Fibroblast of the conjunctiva (primary cell): Measurements from ENCODE around the gene GRP.

ENCODE experiments used
- DNase-seq: peaks from one replicate; pipeline ENCODE4 v3.0.0-alpha.2; 2010; ENCODE audit warnings: low read depth

GRP gene

DNA sequence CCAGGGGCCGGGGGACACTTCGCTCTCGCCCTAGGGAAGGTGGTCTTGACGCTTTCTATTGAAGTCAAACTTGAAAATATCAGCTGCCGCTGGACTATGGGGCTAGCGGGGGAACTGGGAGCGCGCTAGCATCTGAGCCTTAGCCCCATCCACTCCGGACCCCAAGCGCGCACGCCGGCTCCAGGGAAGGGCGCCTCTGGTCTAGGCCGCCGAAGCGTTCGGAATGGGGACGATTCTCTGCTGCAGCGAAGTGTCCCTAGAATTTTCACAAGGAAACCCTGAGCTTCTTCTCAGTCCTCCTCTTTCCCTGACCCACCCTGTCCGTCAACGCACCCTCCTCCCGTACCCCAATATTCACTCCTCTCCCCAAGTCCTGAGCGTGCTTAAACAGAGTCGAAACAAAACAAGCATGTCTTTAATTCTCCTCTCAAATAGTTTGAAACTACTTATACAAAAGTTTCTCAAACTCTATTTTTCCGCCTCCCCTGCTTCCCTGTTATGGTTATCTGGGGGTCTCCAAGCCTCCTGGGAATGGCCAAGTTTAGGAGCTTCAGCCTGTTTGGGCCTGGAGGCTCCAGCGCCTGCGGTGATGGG, 48.3 kb downstream of the GRP start:
- DNase-seq: no peak

DNA sequence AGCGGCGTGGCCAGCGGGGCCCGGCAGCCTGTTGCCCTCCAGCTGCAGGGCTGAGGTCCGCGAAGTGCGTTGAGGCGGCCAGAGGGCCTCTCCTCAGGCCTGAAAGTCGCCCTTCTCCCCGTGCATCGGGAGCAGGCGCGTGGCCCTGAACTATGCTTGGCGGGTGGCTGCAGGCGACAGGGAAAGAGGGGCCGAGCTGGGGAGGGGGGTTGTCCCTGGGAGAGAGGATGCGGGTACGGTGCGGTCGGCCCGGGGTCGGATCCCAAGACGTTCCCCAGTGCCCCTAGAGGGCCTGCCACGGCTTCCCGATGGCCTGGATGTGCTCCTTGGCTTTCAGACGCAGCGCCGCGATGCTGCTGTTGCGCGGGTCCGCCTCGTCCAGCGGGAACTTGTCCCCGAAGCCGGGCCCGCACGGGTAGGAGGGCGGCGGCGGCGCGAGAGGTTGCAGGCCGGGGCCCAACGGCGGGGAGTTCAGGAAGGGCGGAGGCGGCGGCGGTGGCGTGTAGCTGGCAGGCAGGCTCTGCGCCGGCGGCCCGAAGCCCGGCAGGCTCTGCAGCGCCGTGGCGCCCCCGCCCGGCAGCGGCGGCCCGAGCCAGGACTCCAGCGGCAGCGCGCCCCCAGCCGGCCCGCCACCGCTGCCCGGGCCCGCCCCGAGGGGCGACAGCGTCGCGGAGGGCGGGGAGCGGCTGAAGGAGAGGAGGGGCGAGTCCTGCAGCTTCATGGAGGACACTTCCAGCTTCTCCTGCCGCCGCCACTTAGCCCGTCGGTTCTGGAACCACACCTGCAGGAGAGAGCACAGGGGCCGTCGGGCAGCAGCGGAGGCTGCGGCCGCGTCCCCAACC, 49.0 kb downstream of the GRP start:
- no peak for DNase-seq

DNA sequence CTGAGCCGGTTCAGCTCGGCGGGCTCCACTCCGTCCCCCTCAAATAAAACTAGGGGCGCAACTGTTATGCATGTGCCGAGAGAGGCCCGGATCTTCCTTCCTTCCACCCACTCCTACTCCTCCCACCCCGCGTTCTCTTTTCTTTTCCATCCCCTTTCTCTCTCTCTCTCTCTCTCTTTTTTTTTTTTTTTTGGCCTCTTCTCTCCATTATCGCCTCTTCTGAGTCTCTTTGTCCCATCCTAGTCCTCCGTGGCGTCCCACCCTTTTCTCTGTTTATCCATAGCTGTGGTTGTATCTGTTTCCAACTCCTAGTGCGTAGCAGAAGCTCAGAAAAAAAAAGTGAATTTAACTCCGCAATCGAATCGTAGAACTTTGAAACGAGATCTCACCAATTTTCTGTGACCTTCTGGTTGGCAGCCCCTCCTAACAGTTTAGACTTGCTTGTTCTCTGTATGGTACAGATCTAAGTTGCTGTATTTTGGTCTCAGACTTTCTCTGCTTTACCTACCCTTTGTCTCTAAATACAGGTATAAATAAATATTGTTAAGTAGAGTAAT, 49.7 kb downstream of the GRP start:
- no peak for DNase-seq

DNA sequence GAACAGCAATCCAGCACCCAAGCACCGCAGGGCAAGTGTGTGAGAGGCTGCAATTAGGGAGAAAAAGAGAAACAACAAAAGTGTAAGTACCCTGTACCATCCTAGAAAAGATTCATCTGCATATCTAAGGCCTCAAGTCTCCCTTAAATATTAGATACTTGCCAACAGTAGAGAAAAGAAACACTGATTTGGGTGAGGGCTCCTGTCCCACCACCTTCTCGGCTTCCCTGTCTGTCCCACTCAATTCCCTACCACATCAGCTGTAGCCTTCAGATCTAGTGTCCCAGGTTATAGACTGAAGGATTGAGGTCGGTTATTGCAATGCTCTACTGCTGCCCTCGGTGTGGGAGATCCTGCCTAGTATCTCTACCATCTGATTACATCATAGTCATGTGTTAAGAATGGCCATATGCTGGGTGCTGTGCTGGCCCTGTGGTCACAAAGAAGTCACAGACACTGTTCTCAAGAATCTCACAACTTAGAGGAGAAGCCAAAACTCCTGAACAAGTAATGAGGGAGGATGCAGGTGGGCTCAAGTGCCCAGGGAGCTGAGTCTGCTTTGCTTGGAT, 50.8 kb downstream of the GRP start:
- no peak for DNase-seq

DNA sequence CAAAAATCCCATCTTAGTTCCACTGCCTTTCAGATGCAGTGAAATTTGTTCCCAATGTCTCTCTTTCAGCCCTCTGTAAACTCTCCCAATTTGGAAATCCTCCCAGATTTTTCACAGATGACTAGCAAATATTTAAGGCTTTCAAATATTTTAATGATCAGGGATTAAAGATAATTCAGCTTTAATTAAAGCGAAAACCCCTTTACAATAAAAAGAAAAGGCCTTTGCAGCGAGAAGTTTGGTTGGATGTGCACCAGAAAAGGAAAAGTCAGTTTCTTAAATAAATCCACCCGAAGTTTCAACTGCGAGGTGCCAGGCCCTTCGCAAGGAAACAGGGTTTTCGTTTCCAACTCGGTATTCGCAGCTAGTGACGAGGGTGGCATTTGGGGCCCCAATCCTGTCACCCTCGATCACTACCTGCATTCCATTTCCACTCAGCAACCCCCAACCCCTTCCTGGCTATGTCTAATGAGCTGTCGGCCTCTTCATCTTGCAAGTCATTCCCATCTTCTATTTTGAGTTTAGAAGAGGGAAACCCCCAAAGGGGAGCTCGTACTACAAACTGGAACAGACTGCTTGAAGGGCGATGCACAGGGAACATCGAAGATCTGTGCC, 51.8 kb downstream of the GRP start:
- DNase-seq: no peak

DNA sequence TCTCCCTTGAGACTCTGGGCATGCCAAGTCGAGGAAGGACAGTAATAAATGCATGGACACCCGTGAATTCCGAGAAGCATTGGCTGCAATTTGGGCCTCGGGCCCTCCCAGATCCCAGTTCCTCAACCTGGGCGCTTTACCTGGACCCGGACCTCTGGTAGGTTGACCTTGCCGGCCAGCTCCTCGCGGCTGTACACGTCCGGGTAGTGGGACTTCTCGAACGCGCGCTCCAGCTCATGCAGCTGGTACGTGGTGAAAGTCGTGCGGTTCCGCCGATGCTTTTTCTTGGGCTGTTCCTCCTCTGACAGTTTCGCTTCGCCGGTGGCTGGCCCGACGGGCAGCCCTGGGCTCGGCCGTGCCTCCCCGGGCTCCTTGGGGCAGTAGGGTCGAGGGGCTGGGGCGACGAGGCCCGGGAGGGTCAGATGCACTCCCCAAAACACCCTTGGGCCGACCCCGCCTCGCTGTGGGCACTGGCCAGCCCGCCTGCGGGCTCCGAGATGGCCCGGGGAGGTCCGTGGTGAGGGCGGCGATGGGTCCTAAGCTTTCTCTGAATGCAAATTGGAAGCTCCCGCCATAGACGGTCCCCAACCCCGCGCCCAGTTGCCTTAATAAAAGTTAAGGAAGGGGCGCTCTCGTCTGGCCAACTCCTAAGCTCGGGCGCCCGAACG, 52.4 kb downstream of the GRP start:
- no peak for DNase-seq

DNA sequence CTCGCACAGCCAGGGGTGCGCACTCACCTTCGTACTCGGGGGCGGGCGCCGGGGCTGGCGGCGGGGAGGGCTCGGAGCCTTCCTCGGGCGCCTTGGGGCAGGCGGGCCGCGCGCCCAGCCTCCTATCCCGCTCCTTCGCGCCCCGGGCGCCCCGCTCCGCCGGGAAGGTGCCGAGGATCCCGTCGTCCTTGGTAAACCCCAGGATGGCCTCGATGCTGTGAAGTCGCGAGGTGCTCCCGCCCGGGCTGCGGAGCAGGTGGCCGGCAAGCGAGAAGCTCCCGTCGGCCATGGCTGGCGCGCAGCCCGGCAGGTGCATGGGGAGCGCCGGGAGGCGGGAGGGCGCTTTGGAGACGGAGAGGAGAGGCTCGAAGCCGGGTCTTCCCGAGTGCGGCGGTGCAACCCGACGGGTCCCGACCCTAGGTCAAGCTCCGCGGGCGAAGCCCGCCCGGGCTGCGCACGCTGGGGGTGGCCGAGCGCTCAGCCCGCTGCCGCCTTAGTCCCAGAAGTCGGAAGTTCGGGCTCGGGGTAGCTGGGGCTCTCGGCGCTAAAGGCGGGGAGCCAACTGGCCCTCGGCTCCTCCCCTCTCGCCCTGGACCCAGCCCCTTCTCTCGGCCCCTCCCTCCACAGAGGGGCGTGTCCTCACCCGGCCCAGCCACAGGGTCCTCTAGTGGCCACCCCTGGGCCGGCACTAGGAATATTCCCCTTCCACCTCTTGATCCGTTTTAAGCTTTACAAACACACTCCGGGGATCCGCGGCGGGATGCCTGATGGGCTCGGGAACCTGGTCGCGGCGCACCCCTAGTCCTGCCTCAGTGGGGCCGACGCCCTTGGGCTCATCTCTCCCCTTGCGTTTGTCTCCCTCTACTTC, 53.2 kb downstream of the GRP start, which contains the start of gene RAX:
RAX (minus strand) TSS at position 564 of the 868 bp plus-strand sequence; CDS start at position 316, 248 bp downstream.
- no peak for DNase-seq

DNA sequence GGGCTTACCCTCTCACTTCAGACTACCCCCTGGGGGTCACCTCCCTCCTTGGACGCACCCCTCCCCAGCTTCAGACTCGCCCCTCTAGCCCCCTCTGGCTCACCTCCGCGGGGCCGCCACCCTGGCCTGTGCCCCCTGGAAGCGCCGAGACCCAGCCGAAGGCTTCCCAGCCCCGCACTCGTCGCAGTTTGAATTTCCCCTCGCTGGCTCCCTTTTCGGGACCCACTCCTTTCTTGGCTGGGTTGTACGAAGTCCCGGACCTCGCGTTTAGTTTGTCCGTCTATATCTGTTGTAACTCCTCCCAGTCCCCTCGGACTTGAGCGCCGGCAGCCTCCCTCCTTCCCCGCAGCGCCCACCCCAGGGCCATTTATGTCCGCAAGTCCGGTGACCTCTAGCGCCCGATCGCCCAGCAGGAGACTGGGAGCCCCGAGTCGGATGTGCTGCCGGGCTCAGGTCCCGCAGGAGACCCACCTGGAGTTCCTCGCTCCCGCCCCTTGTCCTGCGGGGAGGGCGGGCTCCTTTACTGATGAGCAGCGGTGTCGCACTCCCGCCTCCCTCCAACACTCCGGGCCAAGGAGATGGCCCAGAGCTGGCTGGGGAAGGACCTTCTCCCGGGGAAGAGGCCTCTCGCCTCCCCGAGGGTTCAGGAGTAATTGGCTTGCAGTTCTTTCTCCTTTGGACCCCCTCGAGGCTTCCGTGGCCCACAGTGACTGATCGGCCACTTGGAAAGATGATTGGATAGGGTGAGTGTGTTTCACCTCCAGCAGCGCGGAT, 54.0 kb downstream of the GRP start:
- no peak for DNase-seq

DNA sequence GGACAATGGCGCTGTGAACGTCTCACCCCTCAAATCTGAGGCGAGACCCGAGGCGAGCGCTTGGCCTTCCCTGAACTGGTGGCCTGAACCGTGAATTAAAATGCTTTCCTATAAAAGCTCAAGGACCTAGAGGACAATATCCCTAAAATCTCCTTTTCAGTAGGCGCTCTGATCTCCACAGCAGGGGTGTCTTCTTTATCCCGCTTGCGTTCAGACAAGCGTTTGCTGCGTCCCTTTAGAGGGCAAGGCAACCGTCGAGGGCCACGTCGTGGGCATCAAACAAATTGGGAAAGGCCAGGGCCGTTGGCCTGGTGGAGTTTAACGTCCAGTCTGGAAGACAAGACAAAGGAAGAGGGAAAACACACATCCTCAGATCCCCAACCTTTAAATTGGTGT, 54.6 kb downstream of the GRP start:
- no peak for DNase-seq

DNA sequence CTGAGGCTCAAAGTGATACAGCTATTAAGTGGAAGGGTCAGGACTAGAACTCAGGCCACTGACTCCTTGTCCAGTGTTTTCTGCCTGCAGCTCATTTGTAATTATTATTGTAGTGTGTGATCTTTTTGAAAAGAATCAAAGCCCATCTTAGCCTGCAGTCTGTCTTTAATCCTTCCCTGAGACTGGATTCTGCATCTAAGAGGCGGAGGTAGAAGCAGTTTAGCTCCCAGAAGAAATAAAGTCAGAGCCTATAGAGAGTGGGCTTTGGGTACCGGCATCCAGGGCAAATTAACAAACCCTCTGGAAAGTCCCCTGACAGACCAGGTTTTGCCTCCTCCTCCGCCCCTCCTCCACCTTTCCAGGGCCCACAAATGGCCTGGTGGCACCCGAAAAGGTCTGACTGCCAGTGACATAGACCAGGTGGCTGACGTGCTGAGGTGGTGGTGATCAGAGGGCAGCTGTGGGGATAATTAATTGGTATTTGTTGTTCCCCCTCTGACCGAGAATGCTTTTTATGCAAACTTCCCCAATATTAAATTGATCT, 55.5 kb downstream of the GRP start:
- DNase-seq: no peak

DNA sequence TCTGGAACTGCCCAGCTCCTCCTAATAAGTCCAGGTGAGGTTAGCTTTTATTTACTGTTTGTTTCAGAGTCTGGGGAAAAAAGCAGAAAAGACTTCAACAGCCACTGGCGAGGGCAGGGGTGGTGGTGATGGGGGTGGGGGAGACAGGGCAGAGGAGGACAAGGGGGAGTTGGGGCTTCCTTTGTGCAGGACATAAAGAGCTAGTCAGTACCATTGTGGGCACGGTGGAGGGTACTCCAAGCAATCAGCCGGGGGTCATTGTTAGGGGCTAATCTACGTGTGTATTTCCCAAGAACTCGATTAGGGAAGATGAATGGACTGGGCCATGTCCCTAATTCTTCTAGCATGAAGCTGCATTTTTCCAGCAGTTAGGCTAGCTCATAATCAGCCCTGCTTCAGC, 56.1 kb downstream of the GRP start:
- no peak for DNase-seq

DNA sequence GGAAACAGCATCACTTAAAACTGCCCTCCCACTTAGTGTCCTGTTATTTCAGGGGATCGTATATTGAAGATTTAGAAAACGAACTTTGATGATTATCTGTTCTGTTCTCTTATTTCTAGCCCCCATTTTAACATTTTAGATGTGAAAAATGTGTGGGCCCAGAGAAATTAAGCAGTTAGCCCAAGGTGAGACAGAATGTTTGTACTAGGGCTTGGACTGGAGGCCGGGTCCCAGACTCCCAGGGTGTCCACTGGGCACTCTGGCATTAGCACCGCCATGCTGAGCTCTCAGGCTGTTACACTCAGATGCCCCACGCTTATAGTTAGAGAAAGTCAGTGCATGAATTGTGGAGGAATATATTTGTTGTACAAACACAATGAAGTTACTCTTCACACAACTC, 58.8 kb downstream of the GRP start:
- no peak for DNase-seq

DNA sequence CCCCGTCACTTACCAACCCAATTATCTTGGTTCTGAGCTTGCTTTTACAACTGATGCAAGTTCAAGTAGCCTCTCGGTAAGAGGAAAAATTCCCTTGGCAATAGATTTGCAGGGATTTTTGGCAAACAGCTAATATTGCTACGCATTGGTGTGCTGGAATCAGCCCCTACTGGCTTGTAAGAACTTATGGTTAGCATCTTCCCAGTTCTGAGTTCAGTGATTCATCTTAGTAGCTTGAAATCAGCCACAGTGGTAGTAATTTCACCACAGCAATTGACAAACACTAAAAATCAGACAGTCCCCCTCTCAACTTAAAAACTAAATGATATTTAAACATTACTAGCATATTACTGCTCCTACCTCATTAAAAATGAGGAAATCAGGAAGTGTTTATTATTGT, 59.2 kb downstream of the GRP start:
- no peak for DNase-seq

DNA sequence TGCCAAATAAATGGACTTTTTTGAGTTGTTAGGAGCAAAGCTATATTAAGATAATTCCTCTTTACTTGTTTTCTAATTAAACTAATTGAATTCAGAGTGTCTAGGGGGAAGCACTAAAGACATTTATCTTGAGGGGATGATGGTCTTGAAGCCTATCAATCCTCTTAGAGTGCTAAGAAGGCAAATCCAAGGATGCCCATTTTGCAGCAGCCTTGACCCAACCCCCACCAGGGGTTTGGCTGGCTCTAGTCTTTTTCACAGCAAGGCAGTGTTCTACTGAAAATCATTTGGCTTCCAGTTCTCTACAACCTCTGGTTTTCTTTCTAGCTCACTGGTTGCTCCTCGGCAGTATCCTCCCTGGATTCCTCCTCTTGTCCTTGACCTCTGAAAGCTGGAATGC, 59.8 kb downstream of the GRP start:
- no peak for DNase-seq
